BJ (cell line): ENCODE measurements around the gene EPS8. TPM values are rescaled to one million over a fixed set of nuclear protein-coding genes. Genes with fewer than 3 reads are reported as not detected.

Experiments
- CTCF ChIA-PET: fragments of 350-600 bp; formaldehyde crosslinking; extraction: SDS; loops from one replicate; lab custom pipeline; 2021; ENCODE audit warnings: antibody characterized with exemption, inconsistent platforms; lab: Yijun Ruan, JAX
- POLR2A ChIA-PET: fragments of 300-600 bp; sonication (Branson Sonifier 250); formaldehyde crosslinking; extraction: SDS; loops from one replicate; lab custom pipeline; 2021; ENCODE audit warnings: antibody characterized with exemption; lab: Charles Lee
- DNase-seq: peaks from one replicate; pipeline ENCODE4 v3.0.0-alpha.2; 2011; ENCODE audit warnings: low read depth
- H3K27me3 ChIP-seq: 2 replicates; pipeline ENCODE4 v1.6.0; 2011; ENCODE audit warnings: low read length; ENCODE audit not compliant: control insufficient read depth, insufficient read depth
- H3K36me3 ChIP-seq: 2 replicates; pipeline ENCODE4 v1.5.1; 2011; ENCODE audit warnings: low read length; ENCODE audit not compliant: control insufficient read depth, insufficient read depth
- H3K4me3 ChIP-seq: 2 replicates; pipeline ENCODE4 v1.5.1; 2011; ENCODE audit warnings: low read depth, mild to moderate bottlenecking, control low read depth, low read length
- polyA plus RNA-seq: library from polyadenylated mRNA; depleted of rRNA; stranded (reverse); fragments of >200 nt; gene quantifications from 2 replicates; pipeline ENCODE4 v1.2.3, GENCODE V29; 2011
- TF ChIP-seq, protein P1 (sequence below): IDR thresholded peaks from 2 replicates; pipeline ENCODE4 v1.5.1; 2011; ENCODE audit warnings: low read depth, mild to moderate bottlenecking, control low read depth, inconsistent platforms, low read length, moderate library complexity; ENCODE audit not compliant: insufficient read depth

EPS8 gene
- polyA plus RNA-seq, 1 experiment = 118 TPM

- CTCF ChIA-PET = interaction anchor here (0.9 kb wide), 1 partner anchor 12 kb away, joined by 3 read pairs; no protein-coding TSS in a partner anchor
- TF ChIP-seq, protein P1, sequence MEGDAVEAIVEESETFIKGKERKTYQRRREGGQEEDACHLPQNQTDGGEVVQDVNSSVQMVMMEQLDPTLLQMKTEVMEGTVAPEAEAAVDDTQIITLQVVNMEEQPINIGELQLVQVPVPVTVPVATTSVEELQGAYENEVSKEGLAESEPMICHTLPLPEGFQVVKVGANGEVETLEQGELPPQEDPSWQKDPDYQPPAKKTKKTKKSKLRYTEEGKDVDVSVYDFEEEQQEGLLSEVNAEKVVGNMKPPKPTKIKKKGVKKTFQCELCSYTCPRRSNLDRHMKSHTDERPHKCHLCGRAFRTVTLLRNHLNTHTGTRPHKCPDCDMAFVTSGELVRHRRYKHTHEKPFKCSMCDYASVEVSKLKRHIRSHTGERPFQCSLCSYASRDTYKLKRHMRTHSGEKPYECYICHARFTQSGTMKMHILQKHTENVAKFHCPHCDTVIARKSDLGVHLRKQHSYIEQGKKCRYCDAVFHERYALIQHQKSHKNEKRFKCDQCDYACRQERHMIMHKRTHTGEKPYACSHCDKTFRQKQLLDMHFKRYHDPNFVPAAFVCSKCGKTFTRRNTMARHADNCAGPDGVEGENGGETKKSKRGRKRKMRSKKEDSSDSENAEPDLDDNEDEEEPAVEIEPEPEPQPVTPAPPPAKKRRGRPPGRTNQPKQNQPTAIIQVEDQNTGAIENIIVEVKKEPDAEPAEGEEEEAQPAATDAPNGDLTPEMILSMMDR = no peak
- Histone ChIP-seq H3K4me3 (no peak overlapping the region), H3K27me3 (no peaks in the 10 kb centered on the region), H3K36me3 (no peaks in the 10 kb centered on the region)
- DNase-seq = no peak
- POLR2A ChIA-PET = no interaction called here
Observed at GRCh38 chr12:15738438-15739015, 50.7 kb downstream of the EPS8 start.

GRCh38 chr12:15735837-15736615 is 53.2 kb downstream of the EPS8 start:
- ChIA-PET POLR2A (no interaction called here), CTCF (interaction anchor here (0.9 to 1.1 kb wide), 2 partner anchors 16 to 93 kb away, joined by 3 read pairs; no protein-coding TSS in a partner anchor)
- Histone ChIP-seq H3K36me3 (no peaks in the 10 kb centered on the region), H3K4me3 (no peak overlapping the region), H3K27me3 (no peaks in the 10 kb centered on the region)
- DNase-seq = no peak
- TF ChIP-seq, protein P1 = no peak

- no peaks in the 10 kb centered on the region for H3K36me3 ChIP-seq
- TF ChIP-seq, protein P1 = no peak
- no peaks in the 10 kb centered on the region for H3K27me3 ChIP-seq
- CTCF ChIA-PET = interaction anchor here (0.7 kb wide), 1 partner anchor 21 kb away, joined by 4 read pairs; no protein-coding TSS in a partner anchor
- no peak overlapping the region for H3K4me3 ChIP-seq
- no peak for DNase-seq
- POLR2A ChIA-PET = no interaction called here
Observed at GRCh38 chr12:15733136-15733535, 56.1 kb downstream of the EPS8 start.

DNA sequence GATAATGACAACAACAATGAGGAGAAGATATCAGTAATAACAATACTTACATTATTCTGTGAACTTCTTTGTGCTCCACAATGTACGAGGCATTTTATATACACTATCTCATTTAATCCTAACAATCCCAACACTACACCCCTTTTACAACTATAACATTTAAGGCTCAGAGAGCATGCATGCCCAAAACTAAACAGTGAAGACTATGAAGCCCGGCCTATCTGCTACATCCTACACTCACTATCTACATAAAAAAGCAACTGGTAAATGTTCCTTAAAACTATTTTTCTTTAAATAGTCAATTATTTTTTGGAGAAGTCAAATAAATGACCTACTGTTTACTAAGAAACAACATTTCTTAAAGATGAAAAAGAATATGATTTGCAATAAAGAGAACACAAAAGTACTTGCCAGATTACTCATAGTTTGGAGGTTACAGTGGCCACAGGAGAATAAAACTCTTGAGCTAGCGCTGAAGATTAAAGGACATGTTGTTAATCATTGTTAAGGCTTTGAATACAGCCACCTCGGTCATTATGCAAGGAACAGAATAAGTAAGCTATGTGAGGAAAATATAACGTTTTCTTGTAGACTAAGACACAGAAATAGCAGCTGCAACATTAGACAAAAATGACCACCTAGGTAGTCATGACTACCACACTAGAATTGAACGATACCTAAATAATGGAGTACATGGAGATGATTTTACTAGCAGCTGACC is 56.7 kb downstream of the EPS8 start:
- POLR2A ChIA-PET = no interaction called here
- Histone ChIP-seq H3K27me3 (no peaks in the 10 kb centered on the region), H3K36me3 (no peaks in the 10 kb centered on the region), H3K4me3 (no peak overlapping the region)
- DNase-seq = no peak
- TF ChIP-seq, protein P1 = no peak
- CTCF ChIA-PET = interaction anchor here (0.7 kb wide), 1 partner anchor 22 kb away, joined by 4 read pairs; no protein-coding TSS in a partner anchor

- ChIA-PET CTCF (interaction anchor here (0.7 kb wide), 1 partner anchor 33 kb away, joined by 3 read pairs; no protein-coding TSS in a partner anchor), POLR2A (no interaction called here)
- Histone ChIP-seq H3K27me3 (no peaks in the 10 kb centered on the region), H3K36me3 (no peaks in the 10 kb centered on the region), H3K4me3 (no peak overlapping the region)
- DNase-seq = no peak
- TF ChIP-seq, protein P1 = no peak
Observed at GRCh38 chr12:15731940-15732339, 57.2 kb downstream of the EPS8 start.
